ENCODE data around the gene PAXX. TPM values are rescaled to one million over a fixed set of nuclear protein-coding genes. Genes with fewer than 3 reads are reported as not detected.
A peak's percentile ranks its signal among the peaks of the same experiment; 100 is the strongest.

Gene PAXX
- total RNA-seq, 2 donors from 2014 or later: 34.0 to 97.2 TPM

- Histone ChIP-seq H3K27ac (no peak overlapping the region), H3K36me3 (replicated peaks in 1 of 2; ENCODE audit: insufficient read depth in 1 of 2, low read depth in 2 of 2) (no peaks in the 10 kb centered on the region), H3K4me1 (peaks cover 6% of the 10 kb centered on the region), H3K4me3 (no peak overlapping the region), H3K27me3 (no peaks in the 10 kb centered on the region), H3K9me3 (no peaks in the 10 kb centered on the region)
- TF ChIP-seq POLR2A (IDR thresholded peaks at IDR 0.05) (no peak), CTCF (IDR thresholded peaks at IDR 0.05) (no peak)
- intact Hi-C loops (cut with DNase I): no loop called here
- DNase-seq: no peak
- WGBS, 2 donors: 86 to 87% methylated on average over 13 to 25 of the region's 29 CpGs
- no peak for ATAC-seq
These were observed 18.3 kb upstream of the PAXX start for GRCh38 chr9:136973618-136974617.

- TF ChIP-seq CTCF (IDR thresholded peaks at IDR 0.05): no peak
- TF ChIP-seq POLR2A (IDR thresholded peaks at IDR 0.05): no peak
- 68 to 88% methylated on average over 10 to 15 of the region's 15 CpGs for WGBS, 2 donors
- ATAC-seq (no peak), DNase-seq (no peak)
- H3K36me3 ChIP-seq (replicated peaks in 1 of 2; ENCODE audit: insufficient read depth in 1 of 2, low read depth in 2 of 2): no peaks in the 10 kb centered on the region
- H3K9me3 ChIP-seq: no peaks in the 10 kb centered on the region
- H3K4me3 ChIP-seq: no peak overlapping the region
- H3K27ac ChIP-seq: no peak overlapping the region
- peaks cover 6% of the 10 kb centered on the region for H3K4me1 ChIP-seq
- intact Hi-C loops (cut with DNase I): no loop called here
- no peaks in the 10 kb centered on the region for H3K27me3 ChIP-seq
These were observed 17.2 kb upstream of the PAXX start for GRCh38 chr9:136974817-136975535.

- ATAC-seq: no peak
- 66 to 73% methylated on average over 4 to 14 of the region's 14 CpGs for WGBS, 2 donors
- intact Hi-C loops (cut with DNase I): no loop called here
- no peak for DNase-seq
- Histone ChIP-seq H3K4me3 (no peak overlapping the region), H3K36me3 (replicated peaks in 1 of 2; ENCODE audit: insufficient read depth in 1 of 2, low read depth in 2 of 2) (no peaks in the 10 kb centered on the region), H3K27me3 (no peaks in the 10 kb centered on the region), H3K27ac (no peak overlapping the region), H3K4me1 (peaks cover 6% of the 10 kb centered on the region), H3K9me3 (no peaks in the 10 kb centered on the region)
- TF ChIP-seq CTCF (IDR thresholded peaks at IDR 0.05): no peak
- no peak for TF ChIP-seq POLR2A (IDR thresholded peaks at IDR 0.05)
These were observed 16.6 kb upstream of the PAXX start for GRCh38 chr9:136975644-136976043.

GRCh38 chr9:136977223-136977622 lies 15.0 kb upstream of the PAXX start, which contains the start of gene PTGDS:
TSS of gene PTGDS (plus strand) at chr9:136977504. CDS start at chr9:136977579, 75 bp downstream.
- ATAC-seq (no peak), DNase-seq (no peak)
- peak within 1 kb of the TSS in 1 of 4 donors; percentile 38 for H3K27ac ChIP-seq
- TF ChIP-seq CTCF (IDR thresholded peaks at IDR 0.05) (no peak), POLR2A (IDR thresholded peaks at IDR 0.05) (no peak)
- WGBS, 2 donors: 72% methylated on average over 9 of the region's 10 CpGs; no CpG with 5 or more reads in 1 of the 2 donors
- no peak within 1 kb of the TSS for H3K4me3 ChIP-seq
- intact Hi-C loops (cut with DNase I): no loop called here
- no peaks in the 10 kb centered on the region for H3K36me3 ChIP-seq (replicated peaks in 1 of 2; ENCODE audit: insufficient read depth in 1 of 2, low read depth in 2 of 2)
- H3K27me3 ChIP-seq: no peaks in the 10 kb centered on the region
- H3K4me1 ChIP-seq: peaks cover 6% of the 10 kb centered on the region
- no peaks in the 10 kb centered on the region for H3K9me3 ChIP-seq

Measured in body of pancreas (tissue), 4 donors.